Gastrocnemius medialis (tissue), 4 donors: ENCODE data around the gene C1orf232.

ENCODE experiments used
- CTCF ChIP-seq, 5 experiments: fragments of 450-650 bp in 3 of 5; fragments of 200-600 bp in 2 of 5; sonication (generic) in 2 of 5; IDR thresholded peaks in 4 of 5; conservative IDR thresholded peaks in 1 of 5; 1 replicate in 4 of 5; 2 replicates in 1 of 5; pipeline ENCODE4 v1.5.1; 2016 to 2019; ENCODE audit warnings: antibody characterized with exemption in 5 of 5, mild to moderate bottlenecking in 3 of 5, moderate library complexity in 3 of 5
- POLR2A ChIP-seq, 2 donors: fragments of 450-650 bp; IDR thresholded peaks; one replicate each; pipeline ENCODE4 v1.6.1; 2017; ENCODE audit warnings: antibody characterized with exemption in 2 of 2, mild to moderate bottlenecking in 2 of 2, moderate library complexity in 2 of 2

GRCh38 chr1:26127235-26128163 lies 41.3 kb downstream of the C1orf232 start:
- TF ChIP-seq CTCF (IDR thresholded peaks at IDR 0.05 in 4 of 5, conservative IDR thresholded peaks at IDR 0.05 in 1 of 5), result no peak
- TF ChIP-seq POLR2A (IDR thresholded peaks at IDR 0.05), result no peak
